IMR-90 (cell line): Measurements from ENCODE around the gene BMX. TPM values are rescaled to one million over a fixed set of nuclear protein-coding genes. Genes with fewer than 3 reads are reported as not detected.

Source experiments
- ATAC-seq: fragments of 200-7000 bp; cut with Tn5 transposase; 2 replicates; pipeline ENCODE4 v1.9.1; 2020; ENCODE audit warnings: low read depth, mild to moderate bottlenecking, moderate library complexity
- BruUV-seq: library from RNA; stranded (reverse); fragments of 400-500 nt; replicated peaks from 2 replicates; lab custom pipeline; 2021; lab: Mats Ljungman, UMichigan
- CTCF ChIA-PET: fragments of 300-600 bp; formaldehyde crosslinking; extraction: SDS; loops from one replicate; lab custom pipeline; 2021; ENCODE audit warnings: antibody characterized with exemption; lab: Yijun Ruan, JAX
- POLR2A ChIA-PET: fragments of 300-600 bp; sonication (Branson Sonifier 250); formaldehyde crosslinking; loops from one replicate; lab custom pipeline; 2022; ENCODE audit warnings: antibody characterized with exemption; ENCODE audit not compliant: unreplicated experiment; lab: Charles Lee
- DNase-seq: peaks from one replicate; pipeline ENCODE4 v3.0.0; 2013
- H2AFZ ChIP-seq: replicated peaks from 2 replicates; pipeline ENCODE3; 2013; ENCODE audit warnings: low read length, mild to moderate bottlenecking; ENCODE audit not compliant: poor library complexity
- H2AK5ac ChIP-seq: 2 replicates; pipeline ENCODE4 v1.6.1; 2013; ENCODE audit warnings: low read depth, low read length, inconsistent platforms
- H2AK9ac ChIP-seq: replicated peaks from 2 replicates; pipeline ENCODE3; 2013; ENCODE audit warnings: mild to moderate bottlenecking, low read depth, low read length, moderate library complexity; ENCODE audit not compliant: poor library complexity
- H2BK120ac ChIP-seq: 2 replicates; pipeline ENCODE4 v1.6.1; 2013; ENCODE audit warnings: low read depth, low read length, inconsistent platforms
- H2BK15ac ChIP-seq: 3 replicates; pipeline ENCODE4 v1.6.1; 2013; ENCODE audit warnings: low read depth, low read length, inconsistent platforms
- H2BK20ac ChIP-seq: 2 replicates; pipeline ENCODE4 v1.6.1; 2013; ENCODE audit warnings: low read depth, mild to moderate bottlenecking, inconsistent platforms, low read length, moderate library complexity
- H2BK5ac ChIP-seq: 2 replicates; pipeline ENCODE4 v1.6.1; 2013; ENCODE audit warnings: mild to moderate bottlenecking, low read depth, low read length, inconsistent platforms; ENCODE audit not compliant: poor library complexity, severe bottlenecking
- H3K14ac ChIP-seq: replicated peaks from 2 replicates; pipeline ENCODE4 v1.6.1; 2013; ENCODE audit warnings: low read depth, low read length, inconsistent platforms
- H3K18ac ChIP-seq: 2 replicates; pipeline ENCODE4 v1.6.1; 2013; ENCODE audit warnings: low read depth, low read length, control low read depth
- H3K23ac ChIP-seq: 2 replicates; pipeline ENCODE4 v1.6.1; 2013; ENCODE audit warnings: low read depth, low read length, inconsistent platforms
- H3K27ac ChIP-seq: 2 replicates; pipeline ENCODE4 v1.5.1; 2013; ENCODE audit warnings: mild to moderate bottlenecking, control low read depth, low read length; ENCODE audit not compliant: insufficient read depth
- H3K27me3 ChIP-seq: 2 replicates; pipeline ENCODE4 v1.6.1; 2013; ENCODE audit warnings: low read length; ENCODE audit not compliant: control insufficient read depth, insufficient read depth
- H3K36me3 ChIP-seq: 2 replicates; pipeline ENCODE4 v1.6.1; 2013; ENCODE audit warnings: low read length, mixed read lengths; ENCODE audit not compliant: control insufficient read depth, insufficient read depth
- H3K4ac ChIP-seq: 2 replicates; pipeline ENCODE4 v1.6.1; 2013; ENCODE audit warnings: low read depth, low read length, inconsistent platforms
- H3K4me1 ChIP-seq: 2 replicates; pipeline ENCODE4 v1.6.1; 2013; ENCODE audit warnings: low read length, mixed read lengths; ENCODE audit not compliant: control insufficient read depth, insufficient read depth
- H3K4me2 ChIP-seq: 2 replicates; pipeline ENCODE4 v1.6.1; 2013; ENCODE audit warnings: low read depth, mild to moderate bottlenecking, control low read depth, low read length, moderate library complexity
- H3K4me3 ChIP-seq: 2 replicates; pipeline ENCODE4 v1.5.1; 2013; ENCODE audit warnings: low read depth, mild to moderate bottlenecking, control low read depth, low read length, moderate library complexity; ENCODE audit not compliant: insufficient read depth
- H3K56ac ChIP-seq: 2 replicates; pipeline ENCODE4 v1.6.1; 2013; ENCODE audit warnings: low read length, inconsistent platforms; ENCODE audit not compliant: insufficient read depth; ENCODE audit errors: extremely low read depth
- H3K79me1 ChIP-seq, 2 experiments: 2 replicates each; pipeline ENCODE4 v1.6.1; 2013; ENCODE audit warnings: low read length in 2 of 2, inconsistent platforms in 1 of 2, low read depth in 1 of 2
- H3K9ac ChIP-seq: 2 replicates; pipeline ENCODE4 v1.6.1; 2013; ENCODE audit warnings: low read depth, low read length, control low read depth
- H3K9me1 ChIP-seq: 2 replicates; pipeline ENCODE4 v1.6.1; 2013; ENCODE audit warnings: low read length, inconsistent platforms; ENCODE audit not compliant: insufficient read depth
- H3K9me3 ChIP-seq: 2 replicates; pipeline ENCODE4 v1.6.1; 2013; ENCODE audit warnings: low read length; ENCODE audit not compliant: control insufficient read depth, insufficient read depth
- H4K20me1 ChIP-seq: 2 replicates; pipeline ENCODE4 v1.6.1; 2013; ENCODE audit warnings: low read length, inconsistent platforms; ENCODE audit not compliant: insufficient read depth
- H4K5ac ChIP-seq: 2 replicates; pipeline ENCODE4 v1.6.1; 2013; ENCODE audit warnings: mild to moderate bottlenecking, low read depth, low read length, control low read depth
- H4K8ac ChIP-seq, 2 experiments: 2 replicates each; pipeline ENCODE4 v1.6.1; 2013; ENCODE audit warnings: low read depth in 2 of 2, low read length in 2 of 2, control low read depth in 1 of 2, inconsistent platforms in 1 of 2
- H4K91ac ChIP-seq: 2 replicates; pipeline ENCODE4 v1.6.1; 2013; ENCODE audit warnings: low read depth, low read length, inconsistent platforms; ENCODE audit not compliant: insufficient read depth
- BHLHE40 ChIP-seq: fragments of 150-350 bp; IDR thresholded peaks from 2 replicates; pipeline ENCODE4 v1.6.1; 2016; ENCODE audit warnings: mild to moderate bottlenecking, low read depth, low read length
- CHD1 ChIP-seq: IDR thresholded peaks from 2 replicates; pipeline ENCODE4 v1.6.1; 2012; ENCODE audit warnings: low read depth, low read length, improper control_type of control experiment
- CTCF ChIP-seq: conservative IDR thresholded peaks from 2 replicates; pipeline ENCODE4 v1.5.1; 2012; ENCODE audit warnings: mild to moderate bottlenecking, low read depth, low read length, improper control_type of control experiment
- FOS ChIP-seq: fragments of 150-350 bp; IDR thresholded peaks from 2 replicates; pipeline ENCODE4 v1.6.1; 2016; ENCODE audit warnings: low read depth, low read length
- MAZ ChIP-seq: IDR thresholded peaks from 2 replicates; pipeline ENCODE4 v1.6.1; 2012; ENCODE audit warnings: low read depth, mild to moderate bottlenecking, low read length, improper control_type of control experiment, moderate library complexity, borderline replicate concordance
- NFE2L2 ChIP-seq: fragments of 150-350 bp; IDR thresholded peaks from 2 replicates; pipeline ENCODE4 v1.6.1; 2016; ENCODE audit warnings: low read depth, mild to moderate bottlenecking, low read length
- POLR2A ChIP-seq: IDR thresholded peaks from 2 replicates; pipeline ENCODE4 v1.6.1; 2012; ENCODE audit warnings: mild to moderate bottlenecking, low read depth, low read length
- SMC3 ChIP-seq: fragments of 150-350 bp; IDR thresholded peaks from 2 replicates; pipeline ENCODE4 v1.6.1; 2016; ENCODE audit warnings: low read depth, mild to moderate bottlenecking, antibody characterized with exemption, low read length, moderate library complexity
- WGBS, 2 experiments: methylation state at CpG; one replicate each; pipeline versions ENCODE4 v1.1.5 to v1.1.7; 2013; ENCODE audit warnings: missing lambda C conversion rate in 2 of 2; ENCODE audit not compliant: insufficient read length in 1 of 2; ENCODE audit errors: extremely low coverage in 2 of 2; 5-methylcytosine and 5-hydroxymethylcytosine counted together
- dilution Hi-C: fragments of 300-500 bp; cut with HindIII; formaldehyde crosslinking; loops from one replicate; pipeline ENCODE4 v1.14.3; 2018; ENCODE audit warnings: low sequenced_read_pairs; ENCODE audit not compliant: unreplicated experiment
- in situ Hi-C: fragments of 300-500 bp; cut with MboI; formaldehyde crosslinking; loops from 3 replicates; pipeline ENCODE4 v1.14.3; 2019; ENCODE audit warnings: low sequenced_read_pairs, inconsistent platforms, mixed read lengths
- intact Hi-C: fragments of 100-400 bp; cut with micrococcal nuclease; formaldehyde crosslinking; loops from 2 replicates; pipeline ENCODE4 v1.10.0; 2022
- polyA plus RNA-seq, 3 experiments: library from polyadenylated mRNA; depleted of rRNA; stranded (reverse); fragments of >200 nt; gene quantifications; 2 replicates each; pipeline ENCODE4 v1.2.3, GENCODE V29; 2012; ENCODE audit warnings: low replicate concordance in 1 of 3
- total RNA-seq: library from RNA; depleted of rRNA; stranded (reverse); fragments of >200 nt; gene quantifications from 2 replicates; pipeline ENCODE4 v1.2.3, GENCODE V29; 2012
- TF ChIP-seq, protein P1 (sequence below): fragments of 150-350 bp; IDR thresholded peaks from 2 replicates; pipeline ENCODE4 v1.6.1; 2017; ENCODE audit warnings: mild to moderate bottlenecking, antibody characterized with exemption, low read length, low read depth

BMX gene
- total and polyA plus RNA-seq, 2 of the 4 experiments (the other 2 are of a cell fraction) = not detected

DNA sequence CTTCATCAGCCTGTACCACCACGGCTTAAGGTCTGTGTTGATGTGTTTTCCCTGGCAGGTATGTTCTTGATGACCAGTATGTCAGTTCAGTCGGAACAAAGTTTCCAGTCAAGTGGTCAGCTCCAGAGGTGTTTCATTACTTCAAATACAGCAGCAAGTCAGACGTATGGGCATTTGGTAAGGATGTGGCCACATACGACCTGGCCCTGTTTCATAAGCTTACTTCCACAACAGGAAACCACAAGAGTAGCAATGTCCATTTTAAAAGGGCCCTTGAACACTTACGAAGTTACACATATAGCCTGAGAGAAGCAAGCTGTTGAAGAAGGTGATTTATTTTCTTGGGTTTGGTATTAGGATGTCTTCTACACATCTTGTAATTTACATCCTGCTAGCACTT, 46.1 kb downstream of the BMX start:
- in situ Hi-C loops = no loop called here
- WGBS, 2 experiments = no CpG with 5 or more reads among the region's 5 CpGs
- no peak overlapping the region for H4K8ac ChIP-seq
- no peak overlapping the region for H3K27ac ChIP-seq
- no peak overlapping the region for H2BK120ac ChIP-seq
- peaks cover 13% of the 10 kb centered on the region for H3K27me3 ChIP-seq
- POLR2A ChIA-PET = no interaction called here
- no peaks in the 10 kb centered on the region for H3K9me3 ChIP-seq
- intact Hi-C loops = no loop called here
- no peak overlapping the region for H2BK20ac ChIP-seq
- H4K5ac ChIP-seq = no peak overlapping the region
- H2AK9ac ChIP-seq = no peak overlapping the region
- no peak overlapping the region for H3K18ac ChIP-seq
- ATAC-seq (no peak), DNase-seq (no peak)
- H2AK5ac ChIP-seq = no peak overlapping the region
- H3K4me3 ChIP-seq = no peak overlapping the region
- dilution Hi-C loops = no loop called here
- no peak overlapping the region for H4K91ac ChIP-seq
- BruUV-seq = no TSS peak
- no peaks in the 10 kb centered on the region for H3K79me1 ChIP-seq
- no peak overlapping the region for H3K4me2 ChIP-seq
- no peak overlapping the region for H3K23ac ChIP-seq
- H3K14ac ChIP-seq = no peak overlapping the region
- no peaks in the 10 kb centered on the region for H3K36me3 ChIP-seq
- no peak overlapping the region for H3K56ac ChIP-seq
- H3K4ac ChIP-seq = no peak overlapping the region
- H2BK5ac ChIP-seq = no peak overlapping the region
- H2AFZ ChIP-seq = no peak overlapping the region
- CTCF ChIA-PET = no interaction called here
- no peaks in the 10 kb centered on the region for H4K20me1 ChIP-seq
- TF ChIP-seq CHD1 = no peak
- TF ChIP-seq BHLHE40 = no peak
- TF ChIP-seq POLR2A = no peak
- no peak for TF ChIP-seq SMC3
- no peak for TF ChIP-seq MAZ
- no peak for TF ChIP-seq NFE2L2
- TF ChIP-seq FOS = no peak
- TF ChIP-seq, protein P1, sequence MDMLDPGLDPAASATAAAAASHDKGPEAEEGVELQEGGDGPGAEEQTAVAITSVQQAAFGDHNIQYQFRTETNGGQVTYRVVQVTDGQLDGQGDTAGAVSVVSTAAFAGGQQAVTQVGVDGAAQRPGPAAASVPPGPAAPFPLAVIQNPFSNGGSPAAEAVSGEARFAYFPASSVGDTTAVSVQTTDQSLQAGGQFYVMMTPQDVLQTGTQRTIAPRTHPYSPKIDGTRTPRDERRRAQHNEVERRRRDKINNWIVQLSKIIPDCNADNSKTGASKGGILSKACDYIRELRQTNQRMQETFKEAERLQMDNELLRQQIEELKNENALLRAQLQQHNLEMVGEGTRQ = no peak
- no peak for TF ChIP-seq CTCF
- H3K9ac ChIP-seq = no peak overlapping the region
- no peaks in the 10 kb centered on the region for H3K4me1 ChIP-seq
- H2BK15ac ChIP-seq = no peak overlapping the region
- H3K9me1 ChIP-seq = no peaks in the 10 kb centered on the region
